SU-DHL-6 (cell line): ENCODE results near the gene OR5B12.

ENCODE experiments used
- H2AFZ ChIP-seq: fragments of 200-600 bp; sonication (generic); 2 replicates; pipeline ENCODE4 v1.6.1; 2014; ENCODE audit warnings: low read depth, mild to moderate bottlenecking, moderate library complexity, mixed read lengths, antibody characterized with exemption, low read length; ENCODE audit not compliant: severe bottlenecking
- H3F3A ChIP-seq: fragments of 200-600 bp; shearing (Covaris generic); 2 replicates; pipeline ENCODE4 v1.6.0; 2016; ENCODE audit warnings: antibody characterized with exemption, mild to moderate bottlenecking; ENCODE audit not compliant: insufficient read depth
- H3K27ac ChIP-seq: fragments of 200-600 bp; sonication (generic); 2 replicates; pipeline ENCODE4 v1.5.1; 2016; ENCODE audit warnings: low read depth, mild to moderate bottlenecking, low read length, moderate library complexity, mixed read lengths
- H3K27me3 ChIP-seq: fragments of 200-600 bp; sonication (generic), shearing (Covaris generic); 2 replicates; pipeline ENCODE4 v1.6.0; 2014; ENCODE audit warnings: mild to moderate bottlenecking, low read length
- H3K36me3 ChIP-seq: fragments of 200-600 bp; sonication (generic); 2 replicates; pipeline ENCODE4 v1.6.1; 2014; ENCODE audit warnings: mild to moderate bottlenecking, low read length, mixed read lengths
- H3K4me2 ChIP-seq: fragments of 300-600, 200-600 bp; shearing (Covaris generic), sonication (generic); 2 replicates; pipeline ENCODE4 v1.6.0; 2014; ENCODE audit warnings: low read length, low read depth, mild to moderate bottlenecking; ENCODE audit not compliant: poor library complexity, severe bottlenecking
- H3K4me3 ChIP-seq: fragments of 200-600 bp; sonication (generic); 2 replicates; pipeline ENCODE4 v1.5.1; 2014; ENCODE audit warnings: antibody characterized with exemption, low read length, mild to moderate bottlenecking, mixed read lengths; ENCODE audit not compliant: insufficient read depth, poor library complexity, severe bottlenecking
- H3K79me2 ChIP-seq: fragments of 200-600 bp; sonication (generic); 2 replicates; pipeline ENCODE4 v1.6.1; 2014; ENCODE audit warnings: mild to moderate bottlenecking, low read length, moderate library complexity; ENCODE audit not compliant: insufficient read depth
- H3K9ac ChIP-seq: fragments of 200-600 bp; sonication (generic); 2 replicates; pipeline ENCODE4 v1.7.0; 2014; ENCODE audit warnings: mild to moderate bottlenecking, low read length
- H3K9me2 ChIP-seq: fragments of 200-600 bp; sonication (generic); replicated peaks from 2 replicates; pipeline ENCODE4 v1.6.1; 2014; ENCODE audit warnings: low read length; ENCODE audit not compliant: insufficient read depth
- H3K9me3 ChIP-seq: fragments of 200-600 bp; sonication (generic); 2 replicates; pipeline ENCODE4 v1.6.1; 2014; ENCODE audit warnings: low read length, mixed read lengths; ENCODE audit not compliant: insufficient read depth
- H4K20me1 ChIP-seq: fragments of 200-600 bp; sonication (generic); 2 replicates; pipeline ENCODE4 v1.6.1; 2014; ENCODE audit warnings: low read depth, mild to moderate bottlenecking, antibody characterized with exemption, low read length, moderate library complexity, mixed read lengths
- EZH2phosphoT487 ChIP-seq: fragments of 200-600 bp; sonication (generic), shearing (Covaris generic); conservative IDR thresholded peaks from 2 replicates; pipeline ENCODE4 v1.6.1; 2018; ENCODE audit warnings: mild to moderate bottlenecking, antibody characterized with exemption, low read length, moderate library complexity, mixed read lengths
- TF ChIP-seq, protein P1 (sequence below): fragments of 200-600 bp; sonication (generic); IDR thresholded peaks from one replicate; pipeline ENCODE4 v1.5.1; 2017; ENCODE audit warnings: antibody characterized with exemption, mild to moderate bottlenecking, low read length, moderate library complexity; ENCODE audit not compliant: insufficient read depth, poor library complexity, severe bottlenecking

The OR5B12 gene

GRCh38 chr11:58442136-58442535, at the start of gene OR5B12:
OR5B12 (minus strand) TSS chr11:58442236; CDS start chr11:58440151, 2,085 bp downstream.
- H3K27me3 ChIP-seq: no peaks in the 10 kb centered on the region
- H3K4me2 ChIP-seq: no peak within 1 kb of the TSS
- no peaks in the 10 kb centered on the region; the same call in 1 of the 2 replicates for H3K9me2 ChIP-seq
- H3K9me3 ChIP-seq: no peaks in the 10 kb centered on the region
- H4K20me1 ChIP-seq: no peaks in the 10 kb centered on the region
- no peak within 1 kb of the TSS for H2AFZ ChIP-seq
- H3K36me3 ChIP-seq: no peaks in the 10 kb centered on the region
- H3K4me3 ChIP-seq: no peak within 1 kb of the TSS
- H3F3A ChIP-seq: no peaks in the 10 kb centered on the region
- H3K27ac ChIP-seq: no peak within 1 kb of the TSS
- no peak within 1 kb of the TSS for H3K9ac ChIP-seq
- no peaks in the 10 kb centered on the region for H3K79me2 ChIP-seq
- TF ChIP-seq EZH2phosphoT487: no peak
- TF ChIP-seq, protein P1, sequence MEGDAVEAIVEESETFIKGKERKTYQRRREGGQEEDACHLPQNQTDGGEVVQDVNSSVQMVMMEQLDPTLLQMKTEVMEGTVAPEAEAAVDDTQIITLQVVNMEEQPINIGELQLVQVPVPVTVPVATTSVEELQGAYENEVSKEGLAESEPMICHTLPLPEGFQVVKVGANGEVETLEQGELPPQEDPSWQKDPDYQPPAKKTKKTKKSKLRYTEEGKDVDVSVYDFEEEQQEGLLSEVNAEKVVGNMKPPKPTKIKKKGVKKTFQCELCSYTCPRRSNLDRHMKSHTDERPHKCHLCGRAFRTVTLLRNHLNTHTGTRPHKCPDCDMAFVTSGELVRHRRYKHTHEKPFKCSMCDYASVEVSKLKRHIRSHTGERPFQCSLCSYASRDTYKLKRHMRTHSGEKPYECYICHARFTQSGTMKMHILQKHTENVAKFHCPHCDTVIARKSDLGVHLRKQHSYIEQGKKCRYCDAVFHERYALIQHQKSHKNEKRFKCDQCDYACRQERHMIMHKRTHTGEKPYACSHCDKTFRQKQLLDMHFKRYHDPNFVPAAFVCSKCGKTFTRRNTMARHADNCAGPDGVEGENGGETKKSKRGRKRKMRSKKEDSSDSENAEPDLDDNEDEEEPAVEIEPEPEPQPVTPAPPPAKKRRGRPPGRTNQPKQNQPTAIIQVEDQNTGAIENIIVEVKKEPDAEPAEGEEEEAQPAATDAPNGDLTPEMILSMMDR: no peak

- Histone ChIP-seq H3K79me2 (no peaks in the 10 kb centered on the region), H4K20me1 (no peaks in the 10 kb centered on the region), H2AFZ (no peak overlapping the region), H3K4me3 (no peak overlapping the region), H3K4me2 (no peak overlapping the region), H3K27me3 (no peaks in the 10 kb centered on the region), H3K36me3 (no peaks in the 10 kb centered on the region), H3F3A (no peaks in the 10 kb centered on the region), H3K9ac (no peak overlapping the region), H3K27ac (no peak overlapping the region), H3K9me3 (no peaks in the 10 kb centered on the region), H3K9me2 (no peaks in the 10 kb centered on the region)
- no peak for TF ChIP-seq EZH2phosphoT487
- TF ChIP-seq, protein P1: no peak
These were observed 48.8 kb upstream of the OR5B12 start for GRCh38 chr11:58490827-58491226.

- Histone ChIP-seq H3F3A (no peaks in the 10 kb centered on the region), H2AFZ (no peak overlapping the region), H3K27ac (no peak overlapping the region), H3K36me3 (no peaks in the 10 kb centered on the region), H3K79me2 (no peaks in the 10 kb centered on the region), H3K9me2 (no peaks in the 10 kb centered on the region), H3K9me3 (no peaks in the 10 kb centered on the region), H3K4me2 (no peak overlapping the region), H4K20me1 (no peaks in the 10 kb centered on the region), H3K4me3 (no peak overlapping the region), H3K27me3 (no peaks in the 10 kb centered on the region), H3K9ac (no peak overlapping the region)
- TF ChIP-seq, protein P1: no peak
- TF ChIP-seq EZH2phosphoT487: no peak
These were observed 45.1 kb upstream of the OR5B12 start for GRCh38 chr11:58487170-58487569.
